Chondrocyte (in vitro differentiated cells): ENCODE measurements around the gene ABLIM2. TPM values are rescaled to one million over a fixed set of nuclear protein-coding genes. Genes with fewer than 3 reads are reported as not detected.

ENCODE experiments used
- DNase-seq: peaks from one replicate; pipeline ENCODE4 v3.0.0; 2021; ENCODE audit warnings: mixed read lengths, low spot score
- H3K27ac Mint-ChIP-seq: one replicate; pipeline ENCODE4 v1.8.0; 2021; ENCODE audit warnings: mild to moderate bottlenecking, moderate library complexity, mixed read lengths; ENCODE audit not compliant: unreplicated experiment
- H3K27me3 Mint-ChIP-seq: 2 replicates; pipeline ENCODE4 v1.8.0; 2021; ENCODE audit warnings: low read depth, mixed read lengths
- H3K36me3 Mint-ChIP-seq: 2 replicates; pipeline ENCODE4 v1.8.0; 2021; ENCODE audit warnings: low read depth, mixed read lengths
- H3K4me1 Mint-ChIP-seq: 2 replicates; pipeline ENCODE4 v1.8.0; 2021; ENCODE audit warnings: low read depth, mild to moderate bottlenecking, mixed read lengths
- H3K4me3 Mint-ChIP-seq: one replicate; pipeline ENCODE4 v1.8.0; 2021; ENCODE audit warnings: mild to moderate bottlenecking, moderate library complexity, mixed read lengths; ENCODE audit not compliant: unreplicated experiment
- H3K9me3 Mint-ChIP-seq: 2 replicates; pipeline ENCODE4 v1.8.0; 2021; ENCODE audit warnings: low read depth, mixed read lengths
- total RNA-seq: library from RNA; stranded (reverse); gene quantifications from 3 replicates; pipeline ENCODE4 v1.2.1, GENCODE V29; 2021
- TF ChIP-seq, protein P1 (sequence below): fragments of 200-600 bp; sonication (generic); IDR thresholded peaks from 2 replicates; pipeline ENCODE4 v1.5.0; 2021; ENCODE audit warnings: antibody characterized with exemption, mild to moderate bottlenecking, moderate library complexity

The ABLIM2 gene
- total RNA-seq, 1 donor from 2014 or later, result 0.47 TPM

DNA sequence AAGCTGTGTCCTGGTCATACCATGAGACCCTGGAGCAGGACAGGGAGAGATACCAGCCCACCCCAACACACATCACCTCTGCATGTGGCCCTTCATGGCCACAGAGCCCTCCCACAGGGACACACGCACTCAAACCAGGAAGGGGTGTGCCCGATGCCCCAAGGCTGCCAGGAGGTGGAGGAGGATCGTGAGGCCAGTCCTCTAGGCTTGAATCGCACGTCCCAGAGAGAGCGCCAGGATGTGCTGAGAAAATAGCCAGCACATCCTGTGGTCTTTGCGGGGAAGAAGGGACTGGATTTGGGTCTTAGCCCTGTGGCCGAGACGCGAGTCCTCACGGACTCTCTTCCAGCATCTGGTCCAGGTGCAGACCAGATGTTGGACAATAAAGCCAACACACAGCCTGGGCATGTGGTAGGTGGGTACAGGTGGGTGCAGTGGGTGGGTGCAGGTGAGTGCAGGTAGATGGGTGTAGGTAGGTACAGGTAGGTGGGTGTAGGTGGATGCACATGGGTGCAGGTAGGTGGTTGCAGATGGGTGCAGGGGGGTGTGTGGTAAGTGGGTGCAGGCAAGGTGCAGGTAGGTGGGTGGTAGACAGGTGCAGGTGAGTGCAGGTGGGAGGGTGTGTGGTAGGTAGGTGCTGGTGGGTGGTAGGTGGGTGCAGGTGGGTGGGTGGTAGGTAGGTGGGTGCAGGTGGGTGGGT lies 124.6 kb downstream of the ABLIM2 start:
- peaks cover 2% of the 10 kb centered on the region for H3K36me3 Mint-ChIP-seq
- peaks cover 59% of the 10 kb centered on the region for H3K27me3 Mint-ChIP-seq
- TF ChIP-seq, protein P1, sequence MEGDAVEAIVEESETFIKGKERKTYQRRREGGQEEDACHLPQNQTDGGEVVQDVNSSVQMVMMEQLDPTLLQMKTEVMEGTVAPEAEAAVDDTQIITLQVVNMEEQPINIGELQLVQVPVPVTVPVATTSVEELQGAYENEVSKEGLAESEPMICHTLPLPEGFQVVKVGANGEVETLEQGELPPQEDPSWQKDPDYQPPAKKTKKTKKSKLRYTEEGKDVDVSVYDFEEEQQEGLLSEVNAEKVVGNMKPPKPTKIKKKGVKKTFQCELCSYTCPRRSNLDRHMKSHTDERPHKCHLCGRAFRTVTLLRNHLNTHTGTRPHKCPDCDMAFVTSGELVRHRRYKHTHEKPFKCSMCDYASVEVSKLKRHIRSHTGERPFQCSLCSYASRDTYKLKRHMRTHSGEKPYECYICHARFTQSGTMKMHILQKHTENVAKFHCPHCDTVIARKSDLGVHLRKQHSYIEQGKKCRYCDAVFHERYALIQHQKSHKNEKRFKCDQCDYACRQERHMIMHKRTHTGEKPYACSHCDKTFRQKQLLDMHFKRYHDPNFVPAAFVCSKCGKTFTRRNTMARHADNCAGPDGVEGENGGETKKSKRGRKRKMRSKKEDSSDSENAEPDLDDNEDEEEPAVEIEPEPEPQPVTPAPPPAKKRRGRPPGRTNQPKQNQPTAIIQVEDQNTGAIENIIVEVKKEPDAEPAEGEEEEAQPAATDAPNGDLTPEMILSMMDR, result no peak
- H3K9me3 Mint-ChIP-seq, result no peaks in the 10 kb centered on the region
- H3K4me3 Mint-ChIP-seq, result no peak overlapping the region
- peaks cover 15% of the 10 kb centered on the region for H3K4me1 Mint-ChIP-seq
- DNase-seq, result no peak
- H3K27ac Mint-ChIP-seq, result no peak overlapping the region

DNA sequence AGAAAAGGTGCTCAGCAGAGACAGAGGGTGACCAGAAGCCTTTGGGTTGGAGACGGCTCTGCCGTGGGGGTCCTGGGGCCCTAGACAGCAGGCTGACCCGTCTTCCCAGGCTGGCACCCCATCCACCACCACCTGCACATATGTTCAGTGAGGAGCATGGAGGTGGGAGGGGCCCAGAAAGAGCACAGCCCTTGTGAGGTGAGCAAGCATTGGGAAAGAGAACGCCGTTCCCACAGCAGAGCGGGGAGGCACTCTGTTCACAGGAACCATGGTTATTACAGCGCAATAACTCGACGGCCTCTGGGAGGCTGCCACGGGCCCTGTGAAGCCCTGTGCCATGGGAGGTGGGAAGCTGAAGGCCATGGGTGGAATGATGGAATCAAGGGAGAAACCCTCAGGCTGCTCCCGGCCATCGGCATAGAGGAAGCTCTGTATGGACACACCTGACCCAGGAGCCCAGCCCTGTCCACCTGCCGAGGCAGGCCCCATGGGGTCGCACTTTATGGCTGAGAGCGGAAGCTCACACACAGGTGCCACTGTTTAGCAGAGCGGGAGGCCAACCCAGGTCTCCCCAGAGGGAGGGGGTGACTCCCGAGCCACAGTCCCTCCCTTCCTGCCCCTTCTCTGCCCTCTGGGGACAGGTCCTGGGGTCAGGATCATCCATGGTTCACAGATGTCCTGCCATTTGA lies 125.4 kb downstream of the ABLIM2 start:
- DNase-seq, result no peak
- H3K27me3 Mint-ChIP-seq, result peaks cover 60% of the 10 kb centered on the region
- H3K36me3 Mint-ChIP-seq, result peaks cover 5% of the 10 kb centered on the region
- no peaks in the 10 kb centered on the region for H3K9me3 Mint-ChIP-seq
- TF ChIP-seq, protein P1, result no peak
- no peak overlapping the region for H3K4me3 Mint-ChIP-seq
- H3K4me1 Mint-ChIP-seq, result peaks cover 15% of the 10 kb centered on the region
- H3K27ac Mint-ChIP-seq, result no peak overlapping the region

DNA sequence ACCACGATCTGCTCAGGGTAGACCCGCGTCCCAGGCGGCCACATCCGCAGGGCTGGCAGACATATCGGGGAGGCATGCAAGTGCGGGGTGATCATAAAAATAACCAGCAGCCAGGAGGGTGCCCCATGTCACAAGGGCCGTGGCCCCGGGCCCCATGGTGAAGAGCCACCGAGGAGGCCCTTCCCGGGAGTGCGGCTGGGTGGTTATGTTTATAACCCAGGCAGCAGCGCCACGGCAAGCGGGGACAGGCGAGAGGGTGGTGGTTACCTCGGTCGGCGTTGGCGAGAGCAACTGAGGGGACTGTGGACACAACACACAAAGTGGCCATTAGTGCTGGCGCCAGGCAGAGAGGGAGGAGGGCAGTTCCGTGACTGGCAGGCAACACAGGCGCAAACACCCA lies 126.2 kb downstream of the ABLIM2 start:
- DNase-seq, result peak; percentile 94
- no peak overlapping the region for H3K4me3 Mint-ChIP-seq
- H3K9me3 Mint-ChIP-seq, result no peaks in the 10 kb centered on the region
- TF ChIP-seq, protein P1, result no peak
- H3K36me3 Mint-ChIP-seq, result peaks cover 5% of the 10 kb centered on the region
- H3K4me1 Mint-ChIP-seq, result peaks cover 15% of the 10 kb centered on the region
- no peak overlapping the region for H3K27ac Mint-ChIP-seq
- peaks cover 58% of the 10 kb centered on the region for H3K27me3 Mint-ChIP-seq

- H3K27ac Mint-ChIP-seq, result no peak overlapping the region
- peaks cover 5% of the 10 kb centered on the region for H3K36me3 Mint-ChIP-seq
- no peak overlapping the region for H3K4me3 Mint-ChIP-seq
- peaks cover 8% of the 10 kb centered on the region for H3K4me1 Mint-ChIP-seq
- DNase-seq, result peak; percentile 91
- TF ChIP-seq, protein P1, result no peak
- H3K27me3 Mint-ChIP-seq, result peaks cover 56% of the 10 kb centered on the region
- no peaks in the 10 kb centered on the region for H3K9me3 Mint-ChIP-seq
Measured at GRCh38 chr4:8030121-8030781, 128.4 kb downstream of the ABLIM2 start.

DNA sequence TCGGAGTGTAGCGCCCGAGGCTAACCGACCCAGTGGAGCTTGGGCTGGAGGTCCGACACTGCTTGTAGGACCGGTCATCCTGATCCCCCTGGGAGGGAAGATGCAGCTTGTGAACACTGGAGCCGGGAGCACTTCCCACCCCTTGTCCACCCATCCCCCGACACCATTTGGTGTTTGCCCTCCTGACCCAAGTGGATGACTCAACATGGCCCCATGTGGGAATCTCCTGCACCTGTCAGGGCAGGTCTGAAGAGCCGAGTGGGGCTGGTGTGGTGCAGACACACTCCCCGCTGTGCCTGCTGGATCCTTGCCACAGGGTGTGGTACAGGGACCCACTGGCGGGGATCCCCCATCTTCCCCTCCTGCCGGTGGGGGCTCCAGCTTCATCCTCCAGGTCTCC lies 128.9 kb downstream of the ABLIM2 start:
- H3K4me3 Mint-ChIP-seq, result no peak overlapping the region
- DNase-seq, result no peak
- peaks cover 5% of the 10 kb centered on the region for H3K36me3 Mint-ChIP-seq
- no peak overlapping the region for H3K27ac Mint-ChIP-seq
- TF ChIP-seq, protein P1, result no peak
- peaks cover 5% of the 10 kb centered on the region for H3K4me1 Mint-ChIP-seq
- no peaks in the 10 kb centered on the region for H3K9me3 Mint-ChIP-seq
- H3K27me3 Mint-ChIP-seq, result peaks cover 56% of the 10 kb centered on the region
